Heart left ventricle (tissue), 13 donors: Measurements from ENCODE around the gene CTPS2.

Source experiments
- POLR2A ChIP-seq, 2 donors: fragments of 450-650 bp; IDR thresholded peaks; one replicate each; pipeline ENCODE4 v1.6.1; 2017; ENCODE audit warnings: antibody characterized with exemption in 2 of 2, mild to moderate bottlenecking in 2 of 2, moderate library complexity in 2 of 2
- TF ChIP-seq, protein P1 (sequence below), 12 donors: fragments of 200-600 bp; sonication (generic) in 4 of 12; IDR thresholded peaks; one replicate each; pipeline versions ENCODE4 v1.5.0 to v1.8.0; 2018 to 2022; ENCODE audit warnings: antibody characterized with exemption in 12 of 12, mild to moderate bottlenecking in 5 of 12
- donor health status: ischemic (EF 13 %, LVEDD 7.1; RV severe dilation, severe dysfunction).
- donor health status: DM: no; HTN: yes; CAD: no.
- donor health status: DM: no; HTN: no; CAD: no.
- donor health status: ischemic (EF 25% LVEDD 6.9; RV normal size, moderate dysfunction).
- donor health status: ischemic (EF 25% LVEDD 5.7; RV mildly dilated, moderate dysfunction).
- donor health status: ischemic (EF 35%, LVEDD 5.7; RV mildly dilated, moderate dysfunction).
- donor health status: nonischemic (EF 11% LVEDD 7.7; RV severe dilation, severe dysfunction).
- donor health status: DM: yes; HTN: yes; CAD: no.
- donor health status: PGD.
- donor health status: ischemic (EF 29% LVEDD 5.4; RV normal size, mild dysfunction).
- donor health status: nonischemic (EF 23%, LVEDD 6.1; RV moderate dilation, normal function).

- TF ChIP-seq, protein P1, sequence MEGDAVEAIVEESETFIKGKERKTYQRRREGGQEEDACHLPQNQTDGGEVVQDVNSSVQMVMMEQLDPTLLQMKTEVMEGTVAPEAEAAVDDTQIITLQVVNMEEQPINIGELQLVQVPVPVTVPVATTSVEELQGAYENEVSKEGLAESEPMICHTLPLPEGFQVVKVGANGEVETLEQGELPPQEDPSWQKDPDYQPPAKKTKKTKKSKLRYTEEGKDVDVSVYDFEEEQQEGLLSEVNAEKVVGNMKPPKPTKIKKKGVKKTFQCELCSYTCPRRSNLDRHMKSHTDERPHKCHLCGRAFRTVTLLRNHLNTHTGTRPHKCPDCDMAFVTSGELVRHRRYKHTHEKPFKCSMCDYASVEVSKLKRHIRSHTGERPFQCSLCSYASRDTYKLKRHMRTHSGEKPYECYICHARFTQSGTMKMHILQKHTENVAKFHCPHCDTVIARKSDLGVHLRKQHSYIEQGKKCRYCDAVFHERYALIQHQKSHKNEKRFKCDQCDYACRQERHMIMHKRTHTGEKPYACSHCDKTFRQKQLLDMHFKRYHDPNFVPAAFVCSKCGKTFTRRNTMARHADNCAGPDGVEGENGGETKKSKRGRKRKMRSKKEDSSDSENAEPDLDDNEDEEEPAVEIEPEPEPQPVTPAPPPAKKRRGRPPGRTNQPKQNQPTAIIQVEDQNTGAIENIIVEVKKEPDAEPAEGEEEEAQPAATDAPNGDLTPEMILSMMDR (IDR thresholded peaks at IDR 0.05): no peak
- no peak for TF ChIP-seq POLR2A (IDR thresholded peaks at IDR 0.05)
Observed at GRCh38 chrX:16653424-16653823, 59.0 kb downstream of the CTPS2 start.
